Lower leg skin (tissue), 3 donors: ENCODE results near the gene BOLA2B.
"Not testable (repeated sequence)": the region's sequence is repeated elsewhere in the genome, so short reads cannot be mapped to it uniquely, and the experiment has no call there.

ENCODE experiments used
- POLR2A ChIP-seq, 2 donors: fragments of 450-650 bp; IDR thresholded peaks; one replicate each; pipeline ENCODE4 v1.6.1; 2016 to 2017; ENCODE audit warnings: antibody characterized with exemption in 2 of 2, mild to moderate bottlenecking in 1 of 2, moderate library complexity in 1 of 2
- TF ChIP-seq, protein P1 (sequence below), 3 donors: fragments of 450-650 bp; IDR thresholded peaks; one replicate each; pipeline ENCODE4 v1.5.1; 2016; ENCODE audit warnings: antibody characterized with exemption in 3 of 3, mild to moderate bottlenecking in 3 of 3, moderate library complexity in 2 of 3

DNA sequence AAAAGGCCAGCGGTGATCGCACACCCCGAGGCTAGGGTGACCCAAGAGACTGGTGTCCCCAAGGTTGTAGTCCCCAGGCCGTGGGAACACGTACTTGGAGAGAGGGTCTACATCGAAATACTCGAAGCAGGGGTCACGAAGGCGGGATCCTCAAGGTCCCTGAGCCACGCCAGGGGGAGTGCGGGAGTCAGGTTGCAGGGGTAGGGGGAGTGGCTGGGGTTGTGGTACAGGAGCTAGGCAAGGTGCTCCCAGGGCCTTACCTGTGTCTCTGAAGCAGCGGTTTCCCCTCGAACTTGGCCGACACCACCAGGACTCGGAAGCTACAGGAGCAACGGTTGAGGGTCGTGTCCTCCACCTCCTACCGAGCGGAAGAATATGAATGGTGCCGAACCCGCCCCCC lies 368 bp downstream of the BOLA2B start:
- TF ChIP-seq, protein P1, sequence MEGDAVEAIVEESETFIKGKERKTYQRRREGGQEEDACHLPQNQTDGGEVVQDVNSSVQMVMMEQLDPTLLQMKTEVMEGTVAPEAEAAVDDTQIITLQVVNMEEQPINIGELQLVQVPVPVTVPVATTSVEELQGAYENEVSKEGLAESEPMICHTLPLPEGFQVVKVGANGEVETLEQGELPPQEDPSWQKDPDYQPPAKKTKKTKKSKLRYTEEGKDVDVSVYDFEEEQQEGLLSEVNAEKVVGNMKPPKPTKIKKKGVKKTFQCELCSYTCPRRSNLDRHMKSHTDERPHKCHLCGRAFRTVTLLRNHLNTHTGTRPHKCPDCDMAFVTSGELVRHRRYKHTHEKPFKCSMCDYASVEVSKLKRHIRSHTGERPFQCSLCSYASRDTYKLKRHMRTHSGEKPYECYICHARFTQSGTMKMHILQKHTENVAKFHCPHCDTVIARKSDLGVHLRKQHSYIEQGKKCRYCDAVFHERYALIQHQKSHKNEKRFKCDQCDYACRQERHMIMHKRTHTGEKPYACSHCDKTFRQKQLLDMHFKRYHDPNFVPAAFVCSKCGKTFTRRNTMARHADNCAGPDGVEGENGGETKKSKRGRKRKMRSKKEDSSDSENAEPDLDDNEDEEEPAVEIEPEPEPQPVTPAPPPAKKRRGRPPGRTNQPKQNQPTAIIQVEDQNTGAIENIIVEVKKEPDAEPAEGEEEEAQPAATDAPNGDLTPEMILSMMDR (IDR thresholded peaks at IDR 0.05): not testable (repeated sequence)
- TF ChIP-seq POLR2A (IDR thresholded peaks at IDR 0.05): not testable (repeated sequence)
